ENCODE results near the gene AUTS2. TPM values are rescaled to one million over a fixed set of nuclear protein-coding genes. Genes with fewer than 3 reads are reported as not detected.

The AUTS2 gene
- polyA plus RNA-seq, 1 donor (not counting 4 experiments of a cell fraction or from before 2014, with no cell fraction given), result 4.7 TPM

DNA sequence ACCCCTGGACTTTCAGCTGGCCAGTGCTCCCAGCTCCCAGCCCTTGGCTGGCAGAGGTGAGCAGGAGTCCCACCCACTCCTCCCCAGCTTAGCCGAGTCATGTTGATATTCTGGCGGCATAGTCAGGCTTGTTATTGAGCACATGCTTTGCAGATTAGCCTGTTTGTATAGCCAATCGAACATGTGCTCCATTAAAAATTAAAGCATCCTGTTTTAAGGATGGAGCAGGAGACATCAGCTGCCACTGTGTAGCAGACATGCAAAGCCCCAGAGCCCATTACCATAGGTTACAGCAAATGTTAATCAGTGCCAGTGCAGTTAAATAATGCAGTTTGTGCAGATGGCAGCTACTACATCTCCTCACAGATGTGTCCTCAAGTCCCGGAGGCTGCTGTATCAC is 959.1 kb downstream of the AUTS2 start:
- H4K20me1 ChIP-seq (ENCODE audit: control insufficient read depth, extremely low read depth, insufficient read depth, low read length), result no peaks in the 10 kb centered on the region
- H3K9me1 ChIP-seq (ENCODE audit: control insufficient read depth, extremely low read depth, insufficient read depth, low read length), result no peaks in the 10 kb centered on the region
- no peak for DNase-seq (ENCODE audit: low read depth, low spot score)
- no peaks in the 10 kb centered on the region for H3K36me3 ChIP-seq (ENCODE audit: control insufficient read depth in 2 of 2, extremely low read depth in 1 of 2, insufficient read depth in 2 of 2, low read length in 2 of 2)
- H3K9ac ChIP-seq (ENCODE audit: control insufficient read depth, extremely low read depth, insufficient read depth, low read length), result no peak overlapping the region
- H3K79me2 ChIP-seq (ENCODE audit: control insufficient read depth, insufficient read depth, low read length), result no peaks in the 10 kb centered on the region
- FAIRE-seq, result no peak
- dilution Hi-C loops (cut with MboI; ENCODE audit: extremely low pct_ligation_motif_present, low sequenced_read_pairs), result no loop called here
- no peak overlapping the region for H2AFZ ChIP-seq (ENCODE audit: control insufficient read depth, low read length)
- no peaks in the 10 kb centered on the region for H3K27me3 ChIP-seq (ENCODE audit: control insufficient read depth, extremely low read depth, insufficient read depth, low read length)
- no peak overlapping the region for H3K4me3 ChIP-seq (ENCODE audit: control insufficient read depth in 2 of 3, extremely low read depth in 1 of 3, insufficient read depth in 2 of 3, low read depth in 1 of 3, low read length in 3 of 3)
- no peak for TF ChIP-seq EZH2 (IDR thresholded peaks at IDR 0.05; ENCODE audit: low read length)
- TF ChIP-seq, protein P1, sequence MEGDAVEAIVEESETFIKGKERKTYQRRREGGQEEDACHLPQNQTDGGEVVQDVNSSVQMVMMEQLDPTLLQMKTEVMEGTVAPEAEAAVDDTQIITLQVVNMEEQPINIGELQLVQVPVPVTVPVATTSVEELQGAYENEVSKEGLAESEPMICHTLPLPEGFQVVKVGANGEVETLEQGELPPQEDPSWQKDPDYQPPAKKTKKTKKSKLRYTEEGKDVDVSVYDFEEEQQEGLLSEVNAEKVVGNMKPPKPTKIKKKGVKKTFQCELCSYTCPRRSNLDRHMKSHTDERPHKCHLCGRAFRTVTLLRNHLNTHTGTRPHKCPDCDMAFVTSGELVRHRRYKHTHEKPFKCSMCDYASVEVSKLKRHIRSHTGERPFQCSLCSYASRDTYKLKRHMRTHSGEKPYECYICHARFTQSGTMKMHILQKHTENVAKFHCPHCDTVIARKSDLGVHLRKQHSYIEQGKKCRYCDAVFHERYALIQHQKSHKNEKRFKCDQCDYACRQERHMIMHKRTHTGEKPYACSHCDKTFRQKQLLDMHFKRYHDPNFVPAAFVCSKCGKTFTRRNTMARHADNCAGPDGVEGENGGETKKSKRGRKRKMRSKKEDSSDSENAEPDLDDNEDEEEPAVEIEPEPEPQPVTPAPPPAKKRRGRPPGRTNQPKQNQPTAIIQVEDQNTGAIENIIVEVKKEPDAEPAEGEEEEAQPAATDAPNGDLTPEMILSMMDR (optimal IDR thresholded peaks at IDR 0.05 in 1 of 3, IDR thresholded peaks at IDR 0.05 in 1 of 3, conservative IDR thresholded peaks at IDR 0.05 in 1 of 3; ENCODE audit: extremely low read depth in 1 of 3, insufficient read depth in 2 of 3, low read length in 3 of 3), result no peak
- no peaks in the 10 kb centered on the region for H3K4me1 ChIP-seq (ENCODE audit: control insufficient read depth, extremely low read depth, insufficient read depth, low read length)
- no peaks in the 10 kb centered on the region for H3K9me3 ChIP-seq (ENCODE audit: control insufficient read depth, low read depth, low read length)
- H3K27ac ChIP-seq (ENCODE audit: control insufficient read depth, insufficient read depth, low read length), result no peak overlapping the region
- H3K4me2 ChIP-seq (ENCODE audit: control insufficient read depth, extremely low read depth, insufficient read depth, low read depth, low read length), result no peak overlapping the region

DNA sequence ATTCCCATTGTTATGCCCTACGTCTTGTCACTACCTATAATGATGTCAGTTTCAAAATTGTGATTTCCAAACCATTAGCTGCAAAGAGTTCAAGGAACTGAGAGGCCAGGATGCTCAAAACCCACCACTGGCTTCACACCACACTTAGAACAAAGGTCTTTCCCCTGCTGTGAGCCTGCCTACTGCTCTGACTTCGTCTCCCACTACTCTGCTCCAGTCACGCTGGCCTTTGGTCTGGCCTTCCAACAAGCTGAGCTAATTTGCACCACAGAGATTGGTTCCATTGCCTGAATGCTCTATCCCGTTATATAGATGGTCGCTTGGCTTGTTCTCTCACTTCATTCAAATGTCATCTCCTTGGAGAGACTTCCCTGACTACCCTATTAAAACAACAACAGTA is 961.5 kb downstream of the AUTS2 start:
- Histone ChIP-seq H2AFZ (ENCODE audit: control insufficient read depth, low read length) (no peak overlapping the region), H3K4me1 (ENCODE audit: control insufficient read depth, extremely low read depth, insufficient read depth, low read length) (no peaks in the 10 kb centered on the region), H4K20me1 (ENCODE audit: control insufficient read depth, extremely low read depth, insufficient read depth, low read length) (no peaks in the 10 kb centered on the region), H3K79me2 (ENCODE audit: control insufficient read depth, insufficient read depth, low read length) (no peaks in the 10 kb centered on the region), H3K36me3 (ENCODE audit: control insufficient read depth in 2 of 2, extremely low read depth in 1 of 2, insufficient read depth in 2 of 2, low read length in 2 of 2) (no peaks in the 10 kb centered on the region), H3K9me1 (ENCODE audit: control insufficient read depth, extremely low read depth, insufficient read depth, low read length) (no peaks in the 10 kb centered on the region), H3K9ac (ENCODE audit: control insufficient read depth, extremely low read depth, insufficient read depth, low read length) (no peak overlapping the region), H3K27me3 (ENCODE audit: control insufficient read depth, extremely low read depth, insufficient read depth, low read length) (no peaks in the 10 kb centered on the region), H3K4me3 (ENCODE audit: control insufficient read depth in 2 of 3, extremely low read depth in 1 of 3, insufficient read depth in 2 of 3, low read depth in 1 of 3, low read length in 3 of 3) (no peak overlapping the region), H3K9me3 (ENCODE audit: control insufficient read depth, low read depth, low read length) (no peaks in the 10 kb centered on the region), H3K27ac (ENCODE audit: control insufficient read depth, insufficient read depth, low read length) (no peak overlapping the region), H3K4me2 (ENCODE audit: control insufficient read depth, extremely low read depth, insufficient read depth, low read depth, low read length) (no peak overlapping the region)
- TF ChIP-seq, protein P1 (optimal IDR thresholded peaks at IDR 0.05 in 1 of 3, IDR thresholded peaks at IDR 0.05 in 1 of 3, conservative IDR thresholded peaks at IDR 0.05 in 1 of 3; ENCODE audit: extremely low read depth in 1 of 3, insufficient read depth in 2 of 3, low read length in 3 of 3), result no peak
- TF ChIP-seq EZH2 (IDR thresholded peaks at IDR 0.05; ENCODE audit: low read length), result no peak
- dilution Hi-C loops (cut with MboI; ENCODE audit: extremely low pct_ligation_motif_present, low sequenced_read_pairs), result no loop called here
- FAIRE-seq (no peak), DNase-seq (ENCODE audit: low read depth, low spot score) (no peak)
